Erythroblast (primary cell): Measurements from ENCODE around the gene CFP.

ENCODE experiments used
- DNase-seq, 2 experiments: peaks; one replicate each; lab custom pipeline; 2025; lab: John Stamatoyannopoulos, UW
- GATA1 ChIP-seq: IDR thresholded peaks from 2 replicates; pipeline ENCODE4 v1.6.1; 2011; ENCODE audit warnings: low read depth, mild to moderate bottlenecking, control low read depth, low read length, moderate library complexity
- POLR2A ChIP-seq: IDR thresholded peaks from 2 replicates; pipeline ENCODE4 v1.6.1; 2011; ENCODE audit warnings: mild to moderate bottlenecking, low read length

The CFP gene

DNA sequence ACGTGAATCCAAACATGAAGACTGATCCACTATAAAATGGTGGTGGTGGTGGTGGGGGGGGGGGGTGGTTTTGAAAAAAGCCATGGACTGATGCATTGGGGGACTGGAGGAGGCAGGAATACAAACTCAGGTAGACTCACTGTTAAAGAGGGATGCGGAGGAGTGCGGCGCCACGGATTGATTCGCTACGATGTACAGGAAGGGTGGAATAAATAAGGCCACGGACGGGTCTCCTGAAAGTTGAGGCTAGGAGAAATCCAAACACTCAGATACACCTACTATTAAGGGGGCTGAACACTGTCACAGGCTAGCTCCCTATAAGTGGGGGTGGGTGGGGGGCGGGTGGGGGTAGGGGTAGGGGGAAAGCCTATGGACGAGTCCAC, 20.0 kb upstream of the CFP start:
- TF ChIP-seq GATA1 (no peak), POLR2A (no peak)
- peak in 1 of 2 experiments; percentile 21 for DNase-seq

DNA sequence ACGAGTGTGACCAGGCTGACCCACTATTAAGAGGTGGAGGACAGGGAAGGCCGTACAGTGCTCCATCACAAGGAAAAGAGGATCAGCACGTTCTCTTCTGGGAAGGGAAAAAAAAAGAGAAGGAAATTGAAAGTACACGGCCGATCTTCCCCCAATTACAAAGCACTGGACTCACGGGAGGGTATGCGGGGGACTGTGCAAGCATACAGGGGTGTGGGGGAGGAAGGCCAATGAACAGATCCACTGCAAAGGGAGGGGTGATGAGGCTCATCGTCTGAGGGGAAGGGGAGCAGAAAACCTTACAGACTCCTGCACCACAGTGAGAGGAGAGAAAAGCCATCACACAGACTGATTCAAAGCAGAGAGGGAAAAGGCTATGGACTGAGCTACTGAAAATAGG, 19.5 kb upstream of the CFP start:
- DNase-seq = no peak
- no peak for TF ChIP-seq POLR2A
- no peak for TF ChIP-seq GATA1

DNA sequence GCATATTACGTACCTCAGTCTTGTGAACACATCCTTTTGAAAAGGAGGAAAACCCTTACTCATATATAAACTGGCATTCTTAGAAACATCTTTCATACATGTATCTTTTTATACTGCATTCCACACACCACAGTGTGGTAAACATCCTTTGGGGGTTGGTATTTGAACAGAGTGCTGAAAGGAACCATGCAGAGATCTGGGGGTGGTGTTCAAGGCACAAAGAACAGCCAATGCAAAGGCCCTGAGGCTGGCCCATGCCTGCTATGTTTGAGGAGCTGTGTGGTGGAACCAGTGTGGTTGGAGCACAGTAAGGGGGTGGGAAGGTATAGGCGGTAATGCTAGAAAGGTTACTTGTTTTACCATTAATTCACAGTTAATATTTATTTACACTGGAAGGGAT, 18.6 kb upstream of the CFP start:
- TF ChIP-seq POLR2A (no peak), GATA1 (no peak)
- DNase-seq = no peak

DNA sequence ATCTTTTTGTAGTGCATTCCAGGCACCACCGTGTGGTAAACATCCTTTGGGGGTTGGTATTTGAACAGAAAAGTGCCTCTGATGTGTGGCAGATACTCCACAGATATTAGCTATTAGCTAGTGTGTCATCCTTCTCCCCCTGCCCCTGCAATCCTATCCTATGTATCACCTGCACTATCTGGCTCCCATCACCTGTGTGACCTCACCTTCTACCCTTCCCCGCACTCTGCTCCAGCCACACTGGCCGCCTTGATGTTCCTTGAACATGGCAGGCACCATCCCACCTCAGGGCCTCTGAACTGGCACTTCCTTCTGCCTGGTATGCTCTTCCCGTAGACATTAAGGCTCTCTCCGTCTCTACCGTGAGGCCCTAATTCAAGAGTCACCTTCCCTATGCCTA, 16.9 kb upstream of the CFP start:
- DNase-seq = no peak
- TF ChIP-seq GATA1 (no peak), POLR2A (no peak)

DNA sequence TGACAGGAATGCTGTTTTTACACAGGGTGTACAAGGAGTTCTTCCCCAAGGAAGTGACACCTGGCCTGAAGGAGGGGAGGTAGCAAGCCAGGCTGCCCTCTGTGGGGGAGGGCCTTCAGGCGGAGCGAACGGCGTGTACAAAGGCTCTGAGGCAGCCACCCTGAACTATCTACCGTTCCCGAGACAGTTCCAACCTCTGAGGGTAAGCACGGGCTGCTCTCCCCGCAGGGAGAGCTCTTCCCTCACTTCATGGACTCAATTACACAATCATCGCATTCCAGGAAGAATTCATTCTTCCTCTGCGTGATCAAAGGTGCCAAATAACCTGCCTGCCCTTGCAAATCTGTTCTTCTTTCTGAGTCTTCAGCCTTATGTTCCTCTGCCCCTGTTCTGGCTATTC, 15.8 kb upstream of the CFP start:
- DNase-seq = no peak
- TF ChIP-seq POLR2A (no peak), GATA1 (no peak)

DNA sequence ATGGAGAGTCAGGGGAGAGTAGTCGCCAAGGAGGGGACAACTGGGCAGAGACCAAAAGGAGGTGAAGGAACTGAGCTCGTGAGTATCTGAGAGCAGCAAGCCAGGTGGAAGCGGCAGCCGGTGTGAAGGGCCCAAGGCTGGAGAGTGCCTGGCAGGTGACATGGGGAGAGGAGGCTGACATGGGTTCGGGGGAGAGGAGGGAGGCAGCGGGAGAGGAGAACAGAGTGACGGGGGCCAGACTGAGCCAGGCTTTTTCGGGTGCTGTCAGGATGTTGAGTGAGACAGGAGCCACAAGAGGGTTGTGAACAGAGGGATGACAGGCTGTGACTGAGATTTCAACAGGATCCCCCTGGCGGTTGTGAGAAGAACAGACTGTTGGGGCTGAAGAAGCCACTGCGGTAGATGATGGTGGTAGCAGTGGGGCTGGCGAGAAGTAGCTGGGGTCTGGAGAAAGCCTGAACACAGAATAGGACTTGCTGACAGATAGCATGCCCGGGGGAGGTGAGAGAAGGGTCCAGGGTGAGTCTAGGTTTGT, 14.9 kb upstream of the CFP start:
- peak; percentile 13 to 32 for DNase-seq
- no peak for TF ChIP-seq GATA1
- TF ChIP-seq POLR2A = no peak

DNA sequence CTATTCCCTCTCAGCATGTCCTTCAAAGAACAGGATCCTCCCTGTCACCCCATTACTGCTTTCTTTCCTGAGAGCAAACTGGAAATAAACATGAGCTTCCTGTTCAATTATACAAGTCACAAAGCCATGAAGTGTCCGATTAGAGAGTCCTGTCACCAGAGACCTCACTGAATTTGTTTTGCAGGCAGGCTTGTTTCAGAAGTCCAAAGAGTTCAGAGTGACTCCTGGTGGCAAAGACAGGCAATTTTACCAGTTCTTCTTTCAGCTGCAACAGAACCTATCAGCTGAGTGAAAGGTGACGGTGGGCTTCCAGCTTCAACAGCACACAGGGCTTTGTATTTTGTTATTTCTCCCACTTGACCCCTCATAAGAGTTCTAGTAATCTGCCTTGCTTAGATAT, 14.2 kb upstream of the CFP start:
- TF ChIP-seq POLR2A = no peak
- TF ChIP-seq GATA1 = no peak
- DNase-seq = peak; percentile 13 to 33

DNA sequence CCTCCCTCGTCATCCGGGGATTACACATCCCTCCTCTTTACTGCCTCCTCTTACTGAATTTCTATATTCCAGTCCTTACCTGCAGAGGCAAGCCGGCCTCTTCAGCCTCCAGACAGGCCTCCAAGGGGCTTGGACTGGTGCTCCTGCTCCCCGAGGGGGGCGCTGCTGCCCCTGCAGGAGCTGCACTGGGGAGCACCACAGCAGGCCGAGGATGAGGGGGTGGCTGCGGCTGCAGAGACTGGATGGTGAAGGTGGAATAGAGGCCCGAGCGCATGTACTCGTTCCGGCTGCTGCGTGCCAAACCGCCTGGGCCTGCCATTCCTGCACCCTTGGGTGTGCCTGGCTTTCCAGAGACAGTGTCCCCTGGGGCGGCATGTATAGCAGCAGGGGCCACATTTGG, 9.1 kb upstream of the CFP start:
- no peak for TF ChIP-seq GATA1
- TF ChIP-seq POLR2A = no peak
- no peak for DNase-seq

DNA sequence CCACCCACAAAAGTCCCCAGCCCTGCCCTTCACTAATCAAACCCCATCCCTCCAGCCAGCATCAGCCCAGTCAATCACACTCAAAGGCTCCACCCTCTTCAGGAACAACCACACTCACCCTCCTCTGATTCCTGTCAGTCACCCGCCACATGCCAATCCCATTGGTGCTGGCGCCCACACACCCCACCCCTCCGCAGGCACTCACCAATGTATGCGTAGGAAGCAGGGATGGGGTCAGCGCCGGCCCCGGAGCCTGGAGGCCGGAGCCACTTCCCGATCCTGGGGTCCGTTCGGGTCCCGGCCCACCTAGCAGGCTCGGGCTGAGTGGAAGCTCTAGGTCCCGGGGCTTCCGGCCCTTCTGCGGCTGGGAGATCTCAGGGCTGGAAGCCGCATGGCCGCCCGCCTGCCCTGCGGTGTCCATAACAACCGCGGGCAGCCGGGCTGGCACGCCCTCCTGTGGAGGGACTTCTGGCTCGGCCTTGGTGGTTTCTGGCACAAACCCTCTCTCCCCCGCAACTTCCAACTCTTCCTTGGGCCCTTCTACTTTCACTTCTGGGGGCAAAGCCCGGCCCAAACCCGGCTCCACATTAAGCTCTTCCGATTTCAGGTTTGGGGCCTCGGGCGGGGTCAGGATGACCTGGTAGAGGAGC, 7.9 kb upstream of the CFP start:
- TF ChIP-seq GATA1 = no peak
- TF ChIP-seq POLR2A = no peak
- DNase-seq = peak; percentile 71

DNA sequence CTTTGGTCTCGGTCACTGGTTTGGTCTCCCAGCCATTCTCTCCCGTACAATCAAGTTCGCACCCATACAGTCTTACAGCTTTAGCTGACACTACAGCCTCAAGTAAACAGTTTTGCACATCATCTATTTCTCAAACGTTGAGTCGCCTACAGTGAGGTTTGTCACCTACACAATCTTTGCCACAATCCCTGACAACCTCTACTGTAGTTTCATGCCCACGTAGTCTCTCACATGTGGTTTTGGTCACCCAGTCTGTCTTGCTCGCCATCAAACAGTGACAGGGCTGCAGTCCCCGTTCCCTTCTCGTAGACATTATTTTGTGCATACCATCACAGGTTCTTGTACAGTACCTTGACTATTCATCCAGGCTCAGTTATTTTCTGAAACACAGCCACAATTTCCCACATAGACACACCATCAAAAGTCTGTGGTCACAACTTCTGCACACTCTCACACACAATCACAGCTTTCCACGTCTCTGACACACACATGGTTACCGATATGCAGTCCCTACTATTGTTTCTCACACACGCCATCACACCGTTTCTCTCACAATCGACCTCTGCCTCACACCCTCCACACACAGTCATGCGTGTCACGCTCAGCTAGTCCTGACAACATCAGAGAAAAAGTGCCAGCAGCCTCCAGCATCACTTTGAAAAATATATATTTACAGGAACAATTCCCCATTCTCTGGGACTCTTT, 5.3 kb upstream of the CFP start:
- DNase-seq = no peak
- TF ChIP-seq POLR2A (no peak), GATA1 (no peak)

DNA sequence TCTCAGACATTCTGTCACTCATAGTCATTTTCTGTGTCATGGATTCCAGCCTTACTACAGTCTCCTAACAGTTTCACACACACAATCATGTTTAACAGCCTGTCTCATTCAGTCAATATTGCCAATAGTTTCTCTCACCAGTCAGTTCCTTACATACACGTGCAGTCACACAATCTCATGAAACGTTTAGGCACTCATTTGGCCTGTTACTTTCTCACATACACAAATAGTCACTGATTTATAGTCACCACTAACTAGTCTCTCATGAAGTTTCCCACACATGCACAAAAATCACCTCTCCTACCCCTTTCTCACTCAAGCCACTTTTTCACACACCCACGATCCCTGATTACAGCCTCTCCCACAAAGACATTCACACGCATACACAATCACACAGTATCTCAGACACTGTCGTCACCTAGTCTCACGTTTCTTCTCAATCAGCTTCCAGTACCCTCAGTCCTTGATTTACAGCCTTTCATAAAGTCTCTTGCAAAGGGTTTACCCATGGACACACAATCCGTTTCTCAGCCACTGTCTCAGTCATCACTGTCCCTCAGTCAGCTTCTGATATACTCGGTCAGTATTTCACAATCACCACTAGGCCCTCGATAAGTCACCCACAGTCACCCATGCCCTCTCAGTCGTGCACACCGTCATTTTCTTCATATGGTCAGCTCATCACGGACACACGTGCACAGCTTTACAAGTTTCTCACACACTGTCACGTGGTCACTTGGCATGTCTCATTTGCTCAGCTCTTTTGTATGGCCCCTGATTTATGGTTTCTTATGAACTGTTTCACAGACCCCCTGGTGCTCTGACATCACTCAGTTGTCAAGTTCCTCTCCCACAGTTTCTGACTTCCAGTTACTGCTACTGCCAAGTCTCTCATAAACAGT, 4.2 kb upstream of the CFP start:
- no peak for DNase-seq
- TF ChIP-seq GATA1 (no peak), POLR2A (no peak)

DNA sequence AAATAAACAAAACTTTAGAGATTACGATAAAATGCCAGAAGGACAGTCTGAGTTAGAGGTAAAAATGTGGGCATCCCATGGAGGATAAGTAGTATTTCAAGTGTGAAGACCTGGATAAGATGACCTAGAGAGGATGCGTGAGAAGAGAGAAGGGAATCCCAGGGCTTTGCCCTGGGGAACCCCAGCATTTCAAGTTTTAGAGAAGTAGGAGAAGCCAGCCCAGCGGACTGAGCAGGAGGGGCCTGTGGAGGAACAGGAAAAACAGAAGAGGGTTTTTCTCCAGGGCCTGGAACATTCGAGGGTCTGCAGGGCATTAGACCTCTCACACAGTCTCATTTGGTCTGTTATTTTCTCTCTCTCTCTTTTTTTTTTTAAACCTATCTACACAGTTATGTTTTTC, 2.9 kb upstream of the CFP start:
- no peak for TF ChIP-seq GATA1
- no peak for TF ChIP-seq POLR2A
- DNase-seq = no peak

DNA sequence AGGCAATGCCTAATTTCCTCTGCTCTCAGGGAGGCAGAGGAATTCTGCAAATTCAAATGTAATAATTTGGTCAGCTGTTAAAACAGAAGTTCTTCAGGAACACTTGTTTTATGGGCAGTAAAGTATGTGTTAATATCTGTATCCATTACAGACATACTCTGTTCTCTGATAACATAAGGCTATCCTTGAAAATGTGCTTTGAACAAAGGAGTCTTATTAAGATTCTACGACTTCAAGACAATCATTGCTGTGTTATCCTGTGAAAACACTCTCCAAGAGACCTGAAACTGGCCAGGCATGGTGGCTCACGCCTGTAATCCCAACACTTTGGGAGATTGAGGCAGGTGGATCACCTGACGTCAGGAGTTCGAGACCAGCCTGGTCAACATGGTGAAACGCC, 1.9 kb upstream of the CFP start:
- no peak for TF ChIP-seq POLR2A
- no peak for TF ChIP-seq GATA1
- DNase-seq = no peak

DNA sequence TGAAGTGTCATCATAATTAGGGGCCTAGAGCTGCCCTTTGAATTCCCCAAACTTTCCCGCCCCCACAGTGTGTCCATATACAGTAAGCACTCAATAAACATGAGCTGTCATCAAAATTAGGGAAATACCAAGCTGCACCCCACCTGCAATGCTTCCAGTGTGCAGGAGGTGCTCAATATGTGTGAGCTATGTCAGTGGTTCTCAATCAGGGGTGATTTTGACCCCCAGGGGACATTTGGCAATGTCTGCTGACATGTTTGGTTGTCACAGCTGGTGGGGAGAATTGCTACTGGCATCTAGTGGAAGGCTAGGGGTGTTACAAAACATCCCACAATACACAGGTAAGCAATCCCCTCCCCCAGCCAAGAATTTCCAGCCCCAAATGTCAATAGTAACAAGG, 748 bp downstream of the CFP start:
- DNase-seq = no peak
- TF ChIP-seq GATA1 (no peak), POLR2A (no peak)
